Skin of body (tissue), 2 donors: Measurements from ENCODE around the gene KRTAP2-4. TPM values are rescaled to one million over a fixed set of nuclear protein-coding genes. Genes with fewer than 3 reads are reported as not detected.
"Not testable (repeated sequence)": the region's sequence is repeated elsewhere in the genome, so short reads cannot be mapped to it uniquely, and the experiment has no call there.

Experiments used
- DNase-seq: peaks from one replicate; lab custom pipeline; 2025; lab: John Stamatoyannopoulos, UW
- total RNA-seq: library from RNA; depleted of rRNA; stranded (reverse); fragments of >200 nt; gene quantifications from one replicate; pipeline ENCODE4 v1.2.3, GENCODE V29; 2014

KRTAP2-4 gene
- total RNA-seq, result 3.3 TPM

GRCh38 chr17:41065829-41066624 lies at the start of gene KRTAP2-4:
TSS of gene KRTAP2-4 (minus strand) at chr17:41065879. CDS start at chr17:41065845, 34 bp downstream.
- DNase-seq, result no peak

- no peak for DNase-seq
Measured at GRCh38 chr17:41111151-41111885, 45.6 kb upstream of the KRTAP2-4 start.

GRCh38 chr17:41108728-41109386 lies 43.2 kb upstream of the KRTAP2-4 start:
- DNase-seq, result not testable (repeated sequence)

- DNase-seq, result no peak
Measured at GRCh38 chr17:41107941-41108450, 42.3 kb upstream of the KRTAP2-4 start.

- not testable (repeated sequence) for DNase-seq
Measured at GRCh38 chr17:41105347-41105746, 39.7 kb upstream of the KRTAP2-4 start, which contains the start of gene KRTAP4-9. TSS of gene KRTAP4-9 (plus strand) at chr17:41105389. CDS start at chr17:41105389, 0 bp downstream.

GRCh38 chr17:41104386-41105038 lies 38.8 kb upstream of the KRTAP2-4 start:
- not testable (repeated sequence) for DNase-seq

- no peak for DNase-seq
Measured at GRCh38 chr17:41103896-41104295, 38.2 kb upstream of the KRTAP2-4 start.

- DNase-seq, result no peak
Measured at GRCh38 chr17:41101586-41102259, 36.0 kb upstream of the KRTAP2-4 start, which contains the start of gene KRTAP4-16. TSS of gene KRTAP4-16 (minus strand) at chr17:41102209. CDS start at chr17:41102209, 0 bp downstream.

GRCh38 chr17:41099682-41100480 lies 34.2 kb upstream of the KRTAP2-4 start:
- not testable (repeated sequence) for DNase-seq

- no peak for DNase-seq
Measured at GRCh38 chr17:41098481-41098880, 32.8 kb upstream of the KRTAP2-4 start.

- no peak for DNase-seq
Measured at GRCh38 chr17:41098042-41098441, 32.4 kb upstream of the KRTAP2-4 start, which contains the start of gene KRTAP4-8. TSS of gene KRTAP4-8 (minus strand) at chr17:41098142. CDS start at chr17:41098084, 58 bp downstream.

GRCh38 chr17:41096055-41096454 lies 30.4 kb upstream of the KRTAP2-4 start:
- no peak for DNase-seq

- DNase-seq, result not testable (repeated sequence)
Measured at GRCh38 chr17:41088760-41089352, 23.2 kb upstream of the KRTAP2-4 start.

- not testable (repeated sequence) for DNase-seq
Measured at GRCh38 chr17:41084100-41084856, 18.6 kb upstream of the KRTAP2-4 start, which contains the start of gene KRTAP4-7. TSS of gene KRTAP4-7 (plus strand) at chr17:41084150. CDS start at chr17:41084207, 57 bp downstream.

GRCh38 chr17:41083427-41083826 lies 17.7 kb upstream of the KRTAP2-4 start:
- DNase-seq, result not testable (repeated sequence)

GRCh38 chr17:41082626-41083025 lies 16.9 kb upstream of the KRTAP2-4 start:
- DNase-seq, result no peak

- no peak for DNase-seq
Measured at GRCh38 chr17:41076788-41077187, 11.1 kb upstream of the KRTAP2-4 start.

- DNase-seq, result no peak
Measured at GRCh38 chr17:41073676-41074075, 8.0 kb upstream of the KRTAP2-4 start.
